Anterior cingulate cortex (tissue), 58 donors: ENCODE data around the gene PAH.
A peak's percentile ranks its signal among the peaks of the same experiment; 100 is the strongest.
"Not testable (repeated sequence)": the region's sequence is repeated elsewhere in the genome, so short reads cannot be mapped to it uniquely, and the experiment has no call there.

Experiments
- DNase-seq, 58 donors: peaks; one replicate each; lab custom pipeline; 2025; lab: John Stamatoyannopoulos, UW

Gene PAH

GRCh38 chr12:102833687-102834441 lies 83.2 kb downstream of the PAH start:
- no peak for DNase-seq

- DNase-seq = not testable (repeated sequence)
Observed at GRCh38 chr12:102832826-102833225, 84.2 kb downstream of the PAH start.

- DNase-seq = peak in 2 of 58 donors; percentile 1 to 2
Observed at GRCh38 chr12:102824218-102824835, 92.7 kb downstream of the PAH start.

GRCh38 chr12:102821149-102821548 lies 95.9 kb downstream of the PAH start:
- DNase-seq = no peak

- no peak for DNase-seq
Observed at GRCh38 chr12:102816816-102817434, 100.1 kb downstream of the PAH start.

GRCh38 chr12:102814691-102815367 lies 102.2 kb downstream of the PAH start:
- no peak for DNase-seq

GRCh38 chr12:102812344-102812743 lies 104.7 kb downstream of the PAH start:
- DNase-seq = no peak

GRCh38 chr12:102811110-102811737 lies 105.8 kb downstream of the PAH start:
- DNase-seq = peak in 1 of 58 donors; percentile 9

- DNase-seq = no peak
Observed at GRCh38 chr12:102808412-102808811, 108.6 kb downstream of the PAH start.

- no peak for DNase-seq
Observed at GRCh38 chr12:102806592-102806991, 110.5 kb downstream of the PAH start.

- DNase-seq = no peak
Observed at GRCh38 chr12:102806110-102806509, 110.9 kb downstream of the PAH start.

GRCh38 chr12:102800565-102800964 lies 116.5 kb downstream of the PAH start:
- no peak for DNase-seq

GRCh38 chr12:102799229-102799628 lies 117.8 kb downstream of the PAH start:
- no peak for DNase-seq

- no peak for DNase-seq
Observed at GRCh38 chr12:102797528-102797927, 119.5 kb downstream of the PAH start.

- no peak for DNase-seq
Observed at GRCh38 chr12:102793921-102794320, 123.1 kb downstream of the PAH start.
